HG03521 (cell line): Measurements from ENCODE around the gene SLCO4A1.

Source experiments
- ATAC-seq: cut with Tn5 transposase; IDR thresholded peaks from one replicate; pipeline ENCODE4 v1.9.1; 2021; ENCODE audit warnings: mild to moderate bottlenecking, moderate library complexity; ENCODE audit not compliant: unreplicated experiment

The SLCO4A1 gene

GRCh38 chr20:62663145-62664018, 21.1 kb downstream of the SLCO4A1 start:
- ATAC-seq: no peak

- ATAC-seq: no peak
These were observed 22.0 kb downstream of the SLCO4A1 start for GRCh38 chr20:62664019-62664971.

- no peak for ATAC-seq
These were observed 23.0 kb downstream of the SLCO4A1 start for GRCh38 chr20:62665153-62665754.

GRCh38 chr20:62665826-62666735, 23.8 kb downstream of the SLCO4A1 start:
- ATAC-seq: no peak

- no peak for ATAC-seq
These were observed 24.6 kb downstream of the SLCO4A1 start for GRCh38 chr20:62666736-62667529.

GRCh38 chr20:62667530-62668440, 25.5 kb downstream of the SLCO4A1 start:
- ATAC-seq: no peak

GRCh38 chr20:62668441-62669027, 26.2 kb downstream of the SLCO4A1 start:
- ATAC-seq: no peak

- ATAC-seq: no peak
These were observed 26.9 kb downstream of the SLCO4A1 start for GRCh38 chr20:62669249-62669648.

GRCh38 chr20:62670156-62670555, 27.9 kb downstream of the SLCO4A1 start:
- no peak for ATAC-seq

GRCh38 chr20:62670998-62671397, 28.7 kb downstream of the SLCO4A1 start:
- no peak for ATAC-seq

- no peak for ATAC-seq
These were observed 29.5 kb downstream of the SLCO4A1 start for GRCh38 chr20:62671765-62672164.

- ATAC-seq: no peak
These were observed 32.1 kb downstream of the SLCO4A1 start for GRCh38 chr20:62674370-62674769.

- ATAC-seq: no peak
These were observed 33.0 kb downstream of the SLCO4A1 start for GRCh38 chr20:62675156-62675876.

GRCh38 chr20:62675877-62676260, 33.6 kb downstream of the SLCO4A1 start:
- no peak for ATAC-seq

GRCh38 chr20:62676976-62677375, 34.7 kb downstream of the SLCO4A1 start:
- no peak for ATAC-seq

GRCh38 chr20:62677678-62678077, 35.4 kb downstream of the SLCO4A1 start:
- no peak for ATAC-seq

GRCh38 chr20:62678553-62678952, 36.2 kb downstream of the SLCO4A1 start:
- ATAC-seq: no peak
